Right lobe of liver (tissue), 4 donors: ENCODE data around the gene ADIPOR1.

Source experiments
- POLR2A ChIP-seq: fragments of 450-650 bp; IDR thresholded peaks from one replicate; pipeline ENCODE4 v1.6.1; 2017; ENCODE audit warnings: antibody characterized with exemption, mild to moderate bottlenecking
- TF ChIP-seq, protein P1 (sequence below), 4 donors: fragments of 200-600 bp in 3 of 4; fragments of 450-650 bp in 1 of 4; IDR thresholded peaks; one replicate each; pipeline versions ENCODE4 v1.5.1 to v1.8.0; 2016 to 2022; ENCODE audit warnings: antibody characterized with exemption in 4 of 4, mild to moderate bottlenecking in 2 of 4
- donor health status: DM: no; HTN: no; CAD: no.
- donor health status: DM: no; HTN: no; CAD: no.
- donor health status: DM: no; HTN: yes; CAD: no.

DNA sequence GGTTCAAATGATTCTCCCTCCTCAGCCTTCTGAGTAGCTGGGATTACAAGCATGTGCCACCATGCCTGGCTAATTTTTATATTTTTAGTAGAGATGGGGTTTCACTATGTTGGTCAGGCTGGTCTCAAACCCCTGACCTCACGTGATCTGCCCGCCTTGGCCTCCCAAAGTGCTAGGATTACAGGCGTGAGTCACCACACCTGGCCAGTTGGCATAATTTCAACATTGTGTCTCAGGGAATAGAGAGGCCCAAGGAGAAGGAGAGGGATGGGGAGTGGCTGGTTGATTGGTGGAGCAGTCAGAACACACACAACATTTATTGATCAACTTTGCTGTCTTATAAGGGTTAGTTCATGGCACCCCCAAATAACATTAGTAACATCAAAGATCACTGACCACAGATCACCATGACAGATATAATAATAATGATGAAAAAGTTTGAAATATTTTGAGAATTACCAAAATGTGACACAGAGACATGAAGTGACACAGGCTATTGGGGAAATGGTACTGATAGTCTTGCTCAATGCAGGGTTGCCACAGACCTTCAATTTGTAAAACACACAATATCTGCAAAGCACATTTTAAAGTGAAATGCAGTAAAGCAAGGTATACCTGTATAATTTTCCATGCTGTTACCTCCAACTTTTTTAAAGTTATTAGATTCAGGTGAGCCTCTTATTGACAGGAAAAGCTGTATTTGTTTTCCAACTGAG lies 24.8 kb upstream of the ADIPOR1 start:
- TF ChIP-seq, protein P1, sequence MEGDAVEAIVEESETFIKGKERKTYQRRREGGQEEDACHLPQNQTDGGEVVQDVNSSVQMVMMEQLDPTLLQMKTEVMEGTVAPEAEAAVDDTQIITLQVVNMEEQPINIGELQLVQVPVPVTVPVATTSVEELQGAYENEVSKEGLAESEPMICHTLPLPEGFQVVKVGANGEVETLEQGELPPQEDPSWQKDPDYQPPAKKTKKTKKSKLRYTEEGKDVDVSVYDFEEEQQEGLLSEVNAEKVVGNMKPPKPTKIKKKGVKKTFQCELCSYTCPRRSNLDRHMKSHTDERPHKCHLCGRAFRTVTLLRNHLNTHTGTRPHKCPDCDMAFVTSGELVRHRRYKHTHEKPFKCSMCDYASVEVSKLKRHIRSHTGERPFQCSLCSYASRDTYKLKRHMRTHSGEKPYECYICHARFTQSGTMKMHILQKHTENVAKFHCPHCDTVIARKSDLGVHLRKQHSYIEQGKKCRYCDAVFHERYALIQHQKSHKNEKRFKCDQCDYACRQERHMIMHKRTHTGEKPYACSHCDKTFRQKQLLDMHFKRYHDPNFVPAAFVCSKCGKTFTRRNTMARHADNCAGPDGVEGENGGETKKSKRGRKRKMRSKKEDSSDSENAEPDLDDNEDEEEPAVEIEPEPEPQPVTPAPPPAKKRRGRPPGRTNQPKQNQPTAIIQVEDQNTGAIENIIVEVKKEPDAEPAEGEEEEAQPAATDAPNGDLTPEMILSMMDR (IDR thresholded peaks at IDR 0.05), result no peak
- TF ChIP-seq POLR2A, result no peak
